ENCODE measurements around the gene PRELID3B. TPM values are rescaled to one million over a fixed set of nuclear protein-coding genes. Genes with fewer than 3 reads are reported as not detected.

The PRELID3B gene
- total and polyA plus RNA-seq, 2 of the 8 experiments (the other 6 are each of a cell fraction or from before 2014, with no cell fraction given), result 8.1 to 50.5 TPM

DNA sequence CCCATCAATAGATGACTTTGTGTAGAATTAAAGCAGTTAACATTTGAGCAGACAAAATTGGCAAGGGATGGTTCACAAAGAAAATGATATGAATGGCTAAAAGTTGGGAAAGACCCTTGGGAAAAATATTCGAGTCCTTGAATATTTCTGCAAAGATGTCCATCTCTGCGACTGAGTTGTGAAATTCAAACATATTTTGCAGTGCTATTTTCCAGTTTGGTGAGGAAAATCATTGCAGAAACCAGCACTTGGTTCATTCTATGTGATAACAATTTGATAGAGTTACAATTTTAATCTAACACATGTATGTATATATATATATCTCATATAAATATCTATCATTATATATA lies 6.1 kb upstream of the PRELID3B start:
- no peaks in the 10 kb centered on the region for H3K79me1 ChIP-seq (ENCODE audit: low read depth, low read length)
- FAIRE-seq, result no peak
- no peak overlapping the region for H2BK5ac ChIP-seq (ENCODE audit: low read depth, low read length)
- H2BK15ac ChIP-seq (ENCODE audit: low read length), result no peak overlapping the region
- H2AK5ac ChIP-seq (ENCODE audit: low read depth, low read length), result no peak overlapping the region
- no peaks in the 10 kb centered on the region for H3K4me1 ChIP-seq (replicated peaks in 1 of 4; ENCODE audit: control insufficient read depth in 3 of 4, insufficient read depth in 4 of 4, low read length in 3 of 4)
- 81% methylated on average over 2 of the region's 2 CpGs; no CpG with 5 or more reads in 1 of the 2 experiments for WGBS, 2 experiments (ENCODE audit: extremely low coverage in 1 of 2, insufficient coverage in 1 of 2, insufficient read length in 1 of 2, insufficient replicate concordance in 2 of 2, low coverage in 1 of 2, low lambda C conversion rate in 2 of 2, missing lambda C conversion rate in 1 of 2)
- H3K27ac ChIP-seq (ENCODE audit: low read depth, low read length), result no peak overlapping the region
- H4K8ac ChIP-seq (ENCODE audit: extremely low read depth, insufficient read depth, low read length), result no peak overlapping the region
- H3K9me3 ChIP-seq (ENCODE audit: insufficient read depth in 2 of 2, low read depth in 1 of 2, low read length in 1 of 2), result no peaks in the 10 kb centered on the region
- H3K4me3 ChIP-seq (ENCODE audit: extremely low read depth in 1 of 4, insufficient read depth in 2 of 4, low read depth in 3 of 4, low read length in 4 of 4), result no peak overlapping the region
- no peak overlapping the region for H2BK20ac ChIP-seq (ENCODE audit: low read length)
- ChIA-PET CTCF (ENCODE audit: partially characterized antibody) (interaction anchor here (0.6 kb wide), 1 partner anchor 378 kb away, joined by 3 read pairs; no protein-coding TSS in a partner anchor), POLR2A (ENCODE audit: partially characterized antibody) (no interaction called here)
- H3K79me2 ChIP-seq (ENCODE audit: control insufficient read depth in 1 of 2, insufficient read depth in 2 of 2, low read length in 2 of 2), result no peaks in the 10 kb centered on the region
- no peak overlapping the region for H4K5ac ChIP-seq (ENCODE audit: insufficient read length, low read depth, low read length)
- H2BK120ac ChIP-seq (replicated peaks; ENCODE audit: low read depth, low read length), result no peak overlapping the region
- H2AFZ ChIP-seq (ENCODE audit: low read length), result no peak overlapping the region
- H3K4me2 ChIP-seq (ENCODE audit: insufficient read depth in 1 of 2, low read depth in 2 of 2, low read length in 2 of 2), result no peak overlapping the region
- no peak for DNase-seq (ENCODE audit: low read depth in 1 of 2, low spot score in 2 of 2)
- no peak overlapping the region for H3K4ac ChIP-seq (replicated peaks; ENCODE audit: insufficient read length, low read depth, low read length)
- no peak overlapping the region for H4K91ac ChIP-seq (replicated peaks; ENCODE audit: insufficient read length, low read length)
- H3K18ac ChIP-seq (ENCODE audit: extremely low read depth, low read length), result no peak overlapping the region
- H3K14ac ChIP-seq (ENCODE audit: insufficient read length), result no peak overlapping the region
- no peaks in the 10 kb centered on the region for H4K20me1 ChIP-seq (replicated peaks in 1 of 2; ENCODE audit: control insufficient read depth in 1 of 2, insufficient read depth in 2 of 2, low read length in 2 of 2)
- H3K23ac ChIP-seq (ENCODE audit: insufficient read length), result no peak overlapping the region
- no peak overlapping the region for H2BK12ac ChIP-seq (ENCODE audit: low read depth, low read length)
- no peaks in the 10 kb centered on the region for H3K27me3 ChIP-seq (replicated peaks in 1 of 4; ENCODE audit: control insufficient read depth in 3 of 4, extremely low read depth in 1 of 4, insufficient read depth in 3 of 4, low read length in 3 of 4)
- no peaks in the 10 kb centered on the region for H3K23me2 ChIP-seq (ENCODE audit: low read depth, low read length)
- H3K9ac ChIP-seq (replicated peaks in 1 of 4; ENCODE audit: extremely low read depth in 1 of 4, low read depth in 3 of 4, low read length in 3 of 4), result no peak overlapping the region
- no peaks in the 10 kb centered on the region for H3K36me3 ChIP-seq (ENCODE audit: control insufficient read depth in 2 of 4, insufficient read depth in 4 of 4, low read length in 3 of 4)
- no peak overlapping the region for H3K56ac ChIP-seq (replicated peaks; ENCODE audit: insufficient read length, low read depth, low read length)
- TF ChIP-seq, protein P1, sequence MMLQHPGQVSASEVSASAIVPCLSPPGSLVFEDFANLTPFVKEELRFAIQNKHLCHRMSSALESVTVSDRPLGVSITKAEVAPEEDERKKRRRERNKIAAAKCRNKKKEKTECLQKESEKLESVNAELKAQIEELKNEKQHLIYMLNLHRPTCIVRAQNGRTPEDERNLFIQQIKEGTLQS (IDR thresholded peaks at IDR 0.05; ENCODE audit: insufficient read depth, low read depth, low read length), result no peak
- TF ChIP-seq CBX8 (IDR thresholded peaks at IDR 0.05; ENCODE audit: borderline replicate concordance, low read depth, low read length), result no peak
- no peak for TF ChIP-seq KDM1A (IDR thresholded peaks at IDR 0.05; ENCODE audit: borderline replicate concordance, low read length)
- TF ChIP-seq TAF7 (optimal IDR thresholded peaks at IDR 0.05; ENCODE audit: borderline replicate concordance, low read depth, low read length), result no peak
- TF ChIP-seq, protein P2, sequence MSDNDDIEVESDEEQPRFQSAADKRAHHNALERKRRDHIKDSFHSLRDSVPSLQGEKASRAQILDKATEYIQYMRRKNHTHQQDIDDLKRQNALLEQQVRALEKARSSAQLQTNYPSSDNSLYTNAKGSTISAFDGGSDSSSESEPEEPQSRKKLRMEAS (IDR thresholded peaks at IDR 0.05), result no peak
- TF ChIP-seq POLR2A (IDR thresholded peaks at IDR 0.05; ENCODE audit: control extremely low read depth in 1 of 2, low read depth in 2 of 2, low read length in 2 of 2), result no peak
- TF ChIP-seq EZH2 (IDR thresholded peaks at IDR 0.05; ENCODE audit: low read depth, low read length, severe bottlenecking), result no peak
- TF ChIP-seq EP300 (IDR thresholded peaks at IDR 0.05; ENCODE audit: borderline replicate concordance in 1 of 2, low read depth in 2 of 2, low read length in 2 of 2), result no peak
- TF ChIP-seq KDM5A (IDR thresholded peaks at IDR 0.05; ENCODE audit: low read length), result no peak
- no peak for TF ChIP-seq RBBP5 (IDR thresholded peaks at IDR 0.05; ENCODE audit: borderline replicate concordance, low read depth, low read length)
- TF ChIP-seq NANOG (IDR thresholded peaks at IDR 0.05; ENCODE audit: insufficient read depth, low read depth, low read length, poor library complexity, severe bottlenecking), result no peak
- TF ChIP-seq ZNF274 (IDR thresholded peaks at IDR 0.05; ENCODE audit: borderline replicate concordance, extremely low read depth, low read length), result no peak
